Vagina (tissue), 2 donors: ENCODE results near the gene FAM3D. TPM values are rescaled to one million over a fixed set of nuclear protein-coding genes. Genes with fewer than 3 reads are reported as not detected.

Experiments
- DNase-seq, 2 donors: peaks; one replicate each; pipeline ENCODE4 v3.0.0-alpha.2; 2017; ENCODE audit errors: extremely low spot score in 2 of 2
- H3K27ac ChIP-seq: fragments of 200-600 bp; sonication (generic); one replicate; pipeline ENCODE4 v1.5.1; 2019
- H3K27me3 ChIP-seq: fragments of 200-600 bp; sonication (generic); one replicate; pipeline ENCODE4 v1.5.1; 2019
- H3K36me3 ChIP-seq, 2 donors: fragments of 200-600 bp; sonication (generic); one replicate each; pipeline ENCODE4 v1.5.1; 2017 to 2019
- H3K4me1 ChIP-seq: fragments of 200-600 bp; sonication (generic); one replicate; pipeline ENCODE4 v1.5.1; 2019
- H3K4me3 ChIP-seq, 2 donors: fragments of 200-600 bp; sonication (generic); 1 replicate in 1 of 2; 2 replicates in 1 of 2; pipeline ENCODE4 v1.5.1; 2016 to 2019
- H3K9me3 ChIP-seq: fragments of 200-600 bp; sonication (generic); one replicate; pipeline ENCODE4 v1.5.1; 2019
- CTCF ChIP-seq, 3 experiments: fragments of 450-650 bp in 2 of 3; fragments of 200-600 bp in 1 of 3; sonication (generic) in 1 of 3; IDR thresholded peaks; one replicate each; pipeline ENCODE4 v1.5.1; 2017 to 2019; ENCODE audit warnings: antibody characterized with exemption in 3 of 3, mild to moderate bottlenecking in 2 of 3, moderate library complexity in 2 of 3
- POLR2A ChIP-seq, 2 donors: fragments of 450-650 bp; IDR thresholded peaks; one replicate each; pipeline ENCODE4 v1.6.1; 2017; ENCODE audit warnings: antibody characterized with exemption in 2 of 2, mild to moderate bottlenecking in 2 of 2, moderate library complexity in 2 of 2
- POLR2AphosphoS5 ChIP-seq, 2 donors: sonication (generic); formaldehyde crosslinking; IDR thresholded peaks; one replicate each; pipeline ENCODE4 v1.9.0; 2017; ENCODE audit warnings: antibody characterized with exemption in 2 of 2, mild to moderate bottlenecking in 2 of 2, low read depth in 1 of 2; ENCODE audit not compliant: insufficient read depth in 1 of 2
- intact Hi-C: fragments of 100-400 bp; cut with DNase I; formaldehyde crosslinking; loops from one replicate; pipeline ENCODE4 v1.15.1; 2023
- total RNA-seq: library from RNA; depleted of rRNA; stranded (reverse); fragments of >200 nt; gene quantifications from one replicate; pipeline ENCODE4 v1.2.3, GENCODE V29; 2016

The FAM3D gene
- total RNA-seq, 1 donor from 2014 or later: 13.5 TPM

GRCh38 chr3:58628823-58629562, 37.6 kb downstream of the FAM3D start:
- Histone ChIP-seq H3K27me3 (no peaks in the 10 kb centered on the region), H3K36me3 (no peaks in the 10 kb centered on the region), H3K4me1 (peaks cover 27% of the 10 kb centered on the region), H3K27ac (peak overlapping the region; percentile 43), H3K4me3 (no peak overlapping the region), H3K9me3 (no peaks in the 10 kb centered on the region)
- intact Hi-C loops: loop anchor here (2.0 kb wide), 1 partner anchor 60 kb away; no protein-coding TSS in a partner anchor
- no peak for DNase-seq
- TF ChIP-seq POLR2A (IDR thresholded peaks at IDR 0.05): no peak
- peak in 1 of 2 donors; percentile 54 for TF ChIP-seq POLR2AphosphoS5 (IDR thresholded peaks at IDR 0.05; ENCODE audit: insufficient read depth in 1 of 2, low read depth in 1 of 2)

- Histone ChIP-seq H3K4me1 (peaks cover 27% of the 10 kb centered on the region), H3K27ac (peak overlapping the region; percentile 43), H3K4me3 (no peak overlapping the region), H3K36me3 (no peaks in the 10 kb centered on the region), H3K27me3 (no peaks in the 10 kb centered on the region), H3K9me3 (no peaks in the 10 kb centered on the region)
- TF ChIP-seq POLR2A (IDR thresholded peaks at IDR 0.05): no peak
- no peak for TF ChIP-seq POLR2AphosphoS5 (IDR thresholded peaks at IDR 0.05; ENCODE audit: insufficient read depth in 1 of 2, low read depth in 1 of 2)
- TF ChIP-seq CTCF (IDR thresholded peaks at IDR 0.05): no peak
- intact Hi-C loops: loop anchor here (2.0 kb wide), 1 partner anchor 59 kb away; no protein-coding TSS in a partner anchor
- DNase-seq: no peak
These were observed 38.6 kb downstream of the FAM3D start for GRCh38 chr3:58627941-58628340.

- Histone ChIP-seq H3K4me3 (no peak overlapping the region), H3K36me3 (no peaks in the 10 kb centered on the region), H3K27ac (peak overlapping the region; percentile 43), H3K4me1 (peaks cover 27% of the 10 kb centered on the region), H3K9me3 (no peaks in the 10 kb centered on the region), H3K27me3 (no peaks in the 10 kb centered on the region)
- DNase-seq: no peak
- intact Hi-C loops: no loop called here
- TF ChIP-seq POLR2AphosphoS5 (IDR thresholded peaks at IDR 0.05; ENCODE audit: insufficient read depth in 1 of 2, low read depth in 1 of 2) (no peak), POLR2A (IDR thresholded peaks at IDR 0.05) (no peak), CTCF (IDR thresholded peaks at IDR 0.05) (no peak)
These were observed 39.0 kb downstream of the FAM3D start for GRCh38 chr3:58627570-58627885.

- intact Hi-C loops: no loop called here
- DNase-seq: no peak
- no peaks in the 10 kb centered on the region for H3K9me3 ChIP-seq
- no peak overlapping the region for H3K4me3 ChIP-seq
- H3K27ac ChIP-seq: peak overlapping the region; percentile 43
- H3K27me3 ChIP-seq: no peaks in the 10 kb centered on the region
- H3K4me1 ChIP-seq: peaks cover 27% of the 10 kb centered on the region
- TF ChIP-seq CTCF (IDR thresholded peaks at IDR 0.05) (no peak), POLR2A (IDR thresholded peaks at IDR 0.05) (no peak), POLR2AphosphoS5 (IDR thresholded peaks at IDR 0.05; ENCODE audit: insufficient read depth in 1 of 2, low read depth in 1 of 2) (no peak)
- no peaks in the 10 kb centered on the region for H3K36me3 ChIP-seq
These were observed 39.6 kb downstream of the FAM3D start for GRCh38 chr3:58626841-58627569.

- no peak overlapping the region for H3K4me3 ChIP-seq
- peaks cover 27% of the 10 kb centered on the region for H3K4me1 ChIP-seq
- H3K27ac ChIP-seq: no peak overlapping the region
- no peak for TF ChIP-seq POLR2AphosphoS5 (IDR thresholded peaks at IDR 0.05; ENCODE audit: insufficient read depth in 1 of 2, low read depth in 1 of 2)
- no peak for TF ChIP-seq POLR2A (IDR thresholded peaks at IDR 0.05)
- no peak for TF ChIP-seq CTCF (IDR thresholded peaks at IDR 0.05)
- intact Hi-C loops: no loop called here
- no peak for DNase-seq
- no peaks in the 10 kb centered on the region for H3K36me3 ChIP-seq
- no peaks in the 10 kb centered on the region for H3K27me3 ChIP-seq
- H3K9me3 ChIP-seq: no peaks in the 10 kb centered on the region
These were observed 41.3 kb downstream of the FAM3D start for GRCh38 chr3:58625196-58625824.
